Right lung (tissue), 5 donors: Measurements from ENCODE around the gene SLC10A2. TPM values are rescaled to one million over a fixed set of nuclear protein-coding genes. Genes with fewer than 3 reads are reported as not detected.

Experiments
- polyA plus RNA-seq, 5 donors: library from polyadenylated mRNA; unstranded; fragments of 120-200 nt; gene quantifications; one replicate each; pipeline versions ENCODE4 v1.2.1 to v1.2.3, GENCODE V29; 2013; ENCODE audit warnings: inconsistent platforms in 1 of 5, low replicate concordance in 1 of 5; ENCODE audit not compliant: insufficient read length in 5 of 5, insufficient read depth in 1 of 5

The SLC10A2 gene
- polyA plus RNA-seq, 5 donors, result 5.9 to 14.1 (median 9.2) TPM

Other genes starting within 250 kb of the SLC10A2 start
- 10 to 100 TPM; 62.1 to 93.1 (median 86.2) TPM for gene ERCC5, start 220.4 kb downstream of the SLC10A2 start, polyA plus RNA-seq